Fibroblast of lung (primary cell): ENCODE measurements around the gene CORO6.

Experiments used
- EZH2 ChIP-seq: IDR thresholded peaks from 2 replicates; pipeline ENCODE4 v1.5.1; 2012; ENCODE audit warnings: low read length, control low read depth, mild to moderate bottlenecking; ENCODE audit errors: missing control alignments
- TF ChIP-seq, protein P1 (sequence below), 2 donors: IDR thresholded peaks in 1 of 2; conservative IDR thresholded peaks in 1 of 2; 1 replicate in 1 of 2; 2 replicates in 1 of 2; pipeline ENCODE4 v1.5.1; 2011 to 2012; ENCODE audit warnings: low read length in 2 of 2, control low read depth in 1 of 2, inconsistent platforms in 1 of 2, low read depth in 1 of 2, mild to moderate bottlenecking in 1 of 2

DNA sequence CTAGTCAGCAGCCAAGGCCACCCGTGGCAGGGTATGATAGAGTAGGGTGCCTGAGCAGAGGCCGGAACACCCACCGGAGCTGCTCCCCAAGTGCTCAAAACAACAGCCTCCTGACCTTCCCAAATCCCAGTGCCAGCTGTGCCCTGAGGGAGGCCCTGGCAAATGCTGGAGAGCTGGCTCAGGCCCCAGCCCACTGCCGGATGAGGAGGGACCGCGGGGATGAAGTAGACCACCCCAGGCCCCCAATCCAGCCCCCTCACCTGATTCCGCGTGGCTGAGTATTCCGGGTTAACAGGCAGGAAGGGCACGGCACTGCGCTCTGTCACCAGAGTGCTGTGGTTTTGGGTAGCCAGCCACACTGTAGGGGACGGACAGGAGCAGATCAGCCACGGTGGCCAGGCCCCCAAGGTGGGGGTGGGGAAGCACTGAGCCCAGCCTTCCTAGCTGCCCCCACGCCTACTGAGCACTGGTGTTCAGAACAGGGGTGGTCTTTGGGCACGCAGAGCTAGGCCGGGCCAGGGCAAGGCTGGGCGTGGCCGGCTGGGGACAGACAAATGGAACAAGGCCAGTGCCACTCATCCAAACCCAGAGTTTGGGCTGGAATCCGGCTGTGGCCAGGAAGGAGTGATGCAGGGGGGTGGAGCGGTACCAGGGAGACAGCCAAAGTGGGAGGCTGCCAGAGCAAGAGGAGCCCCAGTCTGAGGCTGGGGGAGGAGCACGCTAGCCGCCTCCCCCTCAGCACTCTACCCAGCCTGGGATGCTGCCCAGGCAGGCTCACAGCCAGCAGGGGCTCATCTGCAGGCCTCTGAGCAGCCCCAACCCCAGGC, 45.1 kb downstream of the CORO6 start:
- no peak for TF ChIP-seq EZH2
- TF ChIP-seq, protein P1, sequence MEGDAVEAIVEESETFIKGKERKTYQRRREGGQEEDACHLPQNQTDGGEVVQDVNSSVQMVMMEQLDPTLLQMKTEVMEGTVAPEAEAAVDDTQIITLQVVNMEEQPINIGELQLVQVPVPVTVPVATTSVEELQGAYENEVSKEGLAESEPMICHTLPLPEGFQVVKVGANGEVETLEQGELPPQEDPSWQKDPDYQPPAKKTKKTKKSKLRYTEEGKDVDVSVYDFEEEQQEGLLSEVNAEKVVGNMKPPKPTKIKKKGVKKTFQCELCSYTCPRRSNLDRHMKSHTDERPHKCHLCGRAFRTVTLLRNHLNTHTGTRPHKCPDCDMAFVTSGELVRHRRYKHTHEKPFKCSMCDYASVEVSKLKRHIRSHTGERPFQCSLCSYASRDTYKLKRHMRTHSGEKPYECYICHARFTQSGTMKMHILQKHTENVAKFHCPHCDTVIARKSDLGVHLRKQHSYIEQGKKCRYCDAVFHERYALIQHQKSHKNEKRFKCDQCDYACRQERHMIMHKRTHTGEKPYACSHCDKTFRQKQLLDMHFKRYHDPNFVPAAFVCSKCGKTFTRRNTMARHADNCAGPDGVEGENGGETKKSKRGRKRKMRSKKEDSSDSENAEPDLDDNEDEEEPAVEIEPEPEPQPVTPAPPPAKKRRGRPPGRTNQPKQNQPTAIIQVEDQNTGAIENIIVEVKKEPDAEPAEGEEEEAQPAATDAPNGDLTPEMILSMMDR (conservative IDR thresholded peaks at IDR 0.05 in 1 of 2, IDR thresholded peaks at IDR 0.05 in 1 of 2; ENCODE audit: low read depth in 1 of 2, low read length in 2 of 2), result no peak
